Endothelial cell of umbilical vein (primary cell): ENCODE data around the gene MYH14. TPM values are rescaled to one million over a fixed set of nuclear protein-coding genes. Genes with fewer than 3 reads are reported as not detected.

Experiments
- BruUV-seq: library from RNA; stranded (reverse); fragments of 400-500 nt; replicated peaks from 2 replicates; lab custom pipeline; 2021; lab: Mats Ljungman, UMichigan
- CTCF ChIA-PET: fragments of 300-600, 350-600 bp; sonication (Branson Sonifier 250); formaldehyde crosslinking; loops from one replicate; lab custom pipeline; 2021; ENCODE audit warnings: antibody characterized with exemption, inconsistent platforms; lab: Charles Lee
- POLR2A ChIA-PET: fragments of 300-600, 350-600 bp; sonication (Branson Sonifier 250); formaldehyde crosslinking; loops from one replicate; lab custom pipeline; 2021; ENCODE audit warnings: antibody characterized with exemption, inconsistent platforms; lab: Charles Lee
- DNase-seq: peaks from one replicate; pipeline ENCODE4 v3.0.0-alpha.2; 2011; ENCODE audit warnings: low read depth, low spot score
- FAIRE-seq: peaks from 2 replicates; lab custom pipeline; 2011; peaks lifted over from hg19 to GRCh38; lab: Jason Lieb, UNC
- H2AFZ ChIP-seq: 2 replicates; pipeline ENCODE4 v1.6.0; 2012; ENCODE audit warnings: low read depth, low read length, control low read depth, inconsistent platforms
- H3K27ac ChIP-seq: 2 replicates; pipeline ENCODE4 v1.5.1; 2011; ENCODE audit warnings: low read depth, mild to moderate bottlenecking, control low read depth, low read length, moderate library complexity; ENCODE audit not compliant: insufficient read depth
- H3K27me3 ChIP-seq, 2 experiments: 2 replicates each; pipeline versions ENCODE4 v1.6.0 to v1.6.1; 2011; ENCODE audit warnings: low read length in 2 of 2, mixed read lengths in 1 of 2; ENCODE audit not compliant: control insufficient read depth in 2 of 2, insufficient read depth in 2 of 2
- H3K36me3 ChIP-seq, 2 experiments: 2 replicates in 1 of 2; 3 replicates in 1 of 2; pipeline ENCODE4 v1.5.1; 2011; ENCODE audit warnings: low read length in 2 of 2, mild to moderate bottlenecking in 1 of 2, moderate library complexity in 1 of 2; ENCODE audit not compliant: control insufficient read depth in 2 of 2, insufficient read depth in 2 of 2; ENCODE audit errors: extremely low read depth in 1 of 2
- H3K4me1 ChIP-seq: 3 replicates; pipeline ENCODE4 v1.5.1; 2011; ENCODE audit warnings: mild to moderate bottlenecking, low read length; ENCODE audit not compliant: control insufficient read depth, insufficient read depth; ENCODE audit errors: extremely low read depth
- H3K4me2 ChIP-seq: 2 replicates; pipeline ENCODE4 v1.6.1; 2011; ENCODE audit warnings: low read length, control low read depth, mixed read lengths; ENCODE audit not compliant: insufficient read depth
- H3K4me3 ChIP-seq, 3 experiments: fragments of 200-600 bp in 1 of 3; sonication (generic), shearing (Covaris generic) in 1 of 3; replicated peaks in 1 of 3; 2 replicates each; pipeline ENCODE4 v1.5.1; 2011 to 2016; ENCODE audit warnings: control low read depth in 3 of 3, low read length in 3 of 3, mild to moderate bottlenecking in 2 of 3, inconsistent platforms in 1 of 3, low read depth in 1 of 3, moderate library complexity in 1 of 3; ENCODE audit not compliant: insufficient read depth in 1 of 3
- H3K79me2 ChIP-seq: 2 replicates; pipeline ENCODE4 v1.6.0; 2012; ENCODE audit warnings: low read length, inconsistent platforms; ENCODE audit not compliant: control insufficient read depth, insufficient read depth
- H3K9ac ChIP-seq: replicated peaks from 2 replicates; pipeline ENCODE3; 2011; ENCODE audit warnings: low read length, control low read depth; ENCODE audit not compliant: insufficient read depth; ENCODE audit errors: extremely low read depth
- H3K9me1 ChIP-seq: replicated peaks from 3 replicates; pipeline ENCODE4 v1.6.0; 2011; ENCODE audit warnings: mild to moderate bottlenecking, low read length; ENCODE audit not compliant: control insufficient read depth, insufficient read depth; ENCODE audit errors: extremely low read depth
- H3K9me3 ChIP-seq: replicated peaks from 2 replicates; pipeline ENCODE4 v1.5.1; 2012; ENCODE audit warnings: low read length, inconsistent platforms; ENCODE audit not compliant: control insufficient read depth, insufficient read depth
- H4K20me1 ChIP-seq: replicated peaks from 2 replicates; pipeline ENCODE3; 2011; ENCODE audit warnings: mild to moderate bottlenecking, low read length; ENCODE audit not compliant: control insufficient read depth, insufficient read depth; ENCODE audit errors: extremely low read depth
- EZH2 ChIP-seq: IDR thresholded peaks from 2 replicates; pipeline ENCODE4 v1.6.1; 2012; ENCODE audit warnings: borderline replicate concordance, low read depth, mild to moderate bottlenecking, moderate library complexity, low read length, inconsistent platforms; ENCODE audit not compliant: severe bottlenecking
- FOS ChIP-seq: IDR thresholded peaks from 2 replicates; pipeline ENCODE4 v1.6.1; 2011; ENCODE audit warnings: mild to moderate bottlenecking, low read length, moderate library complexity, borderline replicate concordance; ENCODE audit not compliant: insufficient read depth
- GATA2 ChIP-seq: IDR thresholded peaks from 2 replicates; pipeline ENCODE4 v1.7.0; 2011; ENCODE audit warnings: low read depth, mild to moderate bottlenecking, moderate library complexity, mixed read lengths, low read length; ENCODE audit not compliant: insufficient read length, insufficient read depth
- JUN ChIP-seq: IDR thresholded peaks from 2 replicates; pipeline ENCODE4 v1.6.1; 2011; ENCODE audit warnings: borderline replicate concordance, low read depth; ENCODE audit not compliant: insufficient read length, insufficient read depth
- MYC ChIP-seq: IDR thresholded peaks from one replicate; pipeline ENCODE4 v1.6.1; 2011; ENCODE audit warnings: mild to moderate bottlenecking, low read depth, low read length
- POLR2A ChIP-seq: IDR thresholded peaks from 2 replicates; pipeline ENCODE4 v1.6.1; 2012; ENCODE audit warnings: low read depth, mild to moderate bottlenecking, control low read depth, low read length
- POLR2AphosphoS5 ChIP-seq: IDR thresholded peaks from 2 replicates; pipeline ENCODE4 v1.6.1; 2012; ENCODE audit warnings: low read depth, mild to moderate bottlenecking, control low read depth, low read length, moderate library complexity; ENCODE audit not compliant: insufficient read depth
- dilution Hi-C: fragments of 300-500 bp; cut with MboI; formaldehyde crosslinking; loops from one replicate; pipeline ENCODE4 v1.15.0; 2019; ENCODE audit warnings: low sequenced_read_pairs; ENCODE audit not compliant: extremely low pct_ligation_motif_present
- intact Hi-C: fragments of 100-400 bp; cut with micrococcal nuclease; formaldehyde crosslinking; loops from one replicate; pipeline ENCODE4 v1.10.0; 2022
- polyA plus RNA-seq, 4 experiments: library from polyadenylated mRNA; depleted of rRNA in 3 of 4; stranded (reverse) in 3 of 4; unstranded in 1 of 4; fragments of >200 nt; gene quantifications; 2 replicates each; pipeline versions ENCODE4 v1.2.1 to v1.2.3, GENCODE V29; 2011 to 2012; ENCODE audit warnings: missing spikeins in 1 of 4
- total RNA-seq: library from RNA; stranded (reverse); gene quantifications from 2 replicates; pipeline ENCODE4 v1.2.3, GENCODE V29; 2021
- TF ChIP-seq, protein P1 (sequence below), 2 donors: IDR thresholded peaks; 1 replicate in 1 of 2; 2 replicates in 1 of 2; pipeline ENCODE4 v1.5.1; 2011; ENCODE audit warnings: low read length in 2 of 2, mild to moderate bottlenecking in 2 of 2, moderate library complexity in 2 of 2, control low read depth in 1 of 2, inconsistent platforms in 1 of 2, low read depth in 1 of 2; ENCODE audit not compliant: insufficient read depth in 1 of 2; ENCODE audit errors: extremely low read depth in 1 of 2
- TF ChIP-seq, protein P2 (sequence below): IDR thresholded peaks from 2 replicates; pipeline ENCODE4 v1.6.1; 2011; ENCODE audit not compliant: insufficient read depth, insufficient read length

The MYH14 gene
- total and polyA plus RNA-seq, 2 donors (not counting 3 experiments of a cell fraction or from before 2014, with no cell fraction given) = 0.13 TPM; not detected in 1

DNA sequence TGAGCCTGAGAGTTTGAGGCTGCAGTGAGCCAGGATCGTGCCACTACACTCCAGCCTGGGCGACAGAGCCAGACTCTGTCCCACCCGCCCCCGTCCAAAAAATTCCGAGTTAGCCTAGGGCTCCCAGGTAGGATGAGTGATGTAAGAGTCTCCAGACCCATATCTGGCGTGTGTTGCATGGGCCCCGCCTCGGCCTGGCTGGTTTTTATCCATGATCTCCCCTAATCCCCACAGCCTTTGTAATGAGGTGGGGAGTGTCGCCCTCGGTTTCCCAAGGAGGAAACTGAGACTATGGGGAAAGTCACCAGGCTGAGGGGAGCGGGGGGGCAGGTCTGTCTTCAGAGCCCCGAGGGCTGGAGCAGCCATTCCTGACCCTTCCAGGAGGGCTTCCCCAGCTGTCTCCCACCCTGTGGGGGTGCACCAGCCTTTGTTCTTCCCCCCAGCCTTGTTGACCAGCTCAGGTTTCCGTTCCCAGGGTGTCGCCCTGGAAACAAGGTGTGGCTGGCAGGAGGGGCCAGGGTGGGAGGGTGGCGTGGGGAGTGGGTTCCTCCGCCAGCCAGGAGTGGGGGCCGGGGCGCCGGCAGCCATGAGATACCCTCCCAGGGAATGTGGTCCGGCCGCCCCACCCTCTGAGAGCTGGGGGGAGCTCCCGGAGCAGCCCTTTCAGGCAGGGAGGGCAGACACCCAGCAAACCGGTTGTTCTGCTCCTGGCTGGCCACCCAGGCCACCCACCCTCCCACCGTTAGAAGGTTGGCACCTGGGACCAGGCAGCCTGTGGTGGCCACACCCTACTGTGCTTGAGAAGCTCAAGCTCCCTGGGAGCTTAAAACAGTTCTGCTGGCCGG lies 11.5 kb downstream of the MYH14 start:
- H3K4me1 ChIP-seq = no peaks in the 10 kb centered on the region
- CTCF ChIA-PET = no interaction called here
- H3K9me1 ChIP-seq = no peaks in the 10 kb centered on the region
- H3K36me3 ChIP-seq = no peaks in the 10 kb centered on the region
- POLR2A ChIA-PET = no interaction called here
- dilution Hi-C loops (no loop called here), intact Hi-C loops (no loop called here)
- DNase-seq = no peak
- H3K79me2 ChIP-seq = no peaks in the 10 kb centered on the region
- TF ChIP-seq GATA2 (no peak), EZH2 (no peak), POLR2AphosphoS5 (no peak), POLR2A (no peak), JUN (no peak), MYC (no peak), FOS (no peak)
- TF ChIP-seq, protein P1, sequence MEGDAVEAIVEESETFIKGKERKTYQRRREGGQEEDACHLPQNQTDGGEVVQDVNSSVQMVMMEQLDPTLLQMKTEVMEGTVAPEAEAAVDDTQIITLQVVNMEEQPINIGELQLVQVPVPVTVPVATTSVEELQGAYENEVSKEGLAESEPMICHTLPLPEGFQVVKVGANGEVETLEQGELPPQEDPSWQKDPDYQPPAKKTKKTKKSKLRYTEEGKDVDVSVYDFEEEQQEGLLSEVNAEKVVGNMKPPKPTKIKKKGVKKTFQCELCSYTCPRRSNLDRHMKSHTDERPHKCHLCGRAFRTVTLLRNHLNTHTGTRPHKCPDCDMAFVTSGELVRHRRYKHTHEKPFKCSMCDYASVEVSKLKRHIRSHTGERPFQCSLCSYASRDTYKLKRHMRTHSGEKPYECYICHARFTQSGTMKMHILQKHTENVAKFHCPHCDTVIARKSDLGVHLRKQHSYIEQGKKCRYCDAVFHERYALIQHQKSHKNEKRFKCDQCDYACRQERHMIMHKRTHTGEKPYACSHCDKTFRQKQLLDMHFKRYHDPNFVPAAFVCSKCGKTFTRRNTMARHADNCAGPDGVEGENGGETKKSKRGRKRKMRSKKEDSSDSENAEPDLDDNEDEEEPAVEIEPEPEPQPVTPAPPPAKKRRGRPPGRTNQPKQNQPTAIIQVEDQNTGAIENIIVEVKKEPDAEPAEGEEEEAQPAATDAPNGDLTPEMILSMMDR (IDR thresholded peaks at IDR 0.05; ENCODE audit: extremely low read depth in 1 of 2, insufficient read depth in 1 of 2, low read depth in 1 of 2, low read length in 2 of 2) = no peak
- TF ChIP-seq, protein P2, sequence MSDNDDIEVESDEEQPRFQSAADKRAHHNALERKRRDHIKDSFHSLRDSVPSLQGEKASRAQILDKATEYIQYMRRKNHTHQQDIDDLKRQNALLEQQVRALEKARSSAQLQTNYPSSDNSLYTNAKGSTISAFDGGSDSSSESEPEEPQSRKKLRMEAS = no peak
- H3K4me2 ChIP-seq = no peak overlapping the region
- no peak overlapping the region for H3K4me3 ChIP-seq
- no peaks in the 10 kb centered on the region for H3K27me3 ChIP-seq
- H3K9ac ChIP-seq = no peak overlapping the region
- H3K9me3 ChIP-seq = no peaks in the 10 kb centered on the region
- H4K20me1 ChIP-seq = no peaks in the 10 kb centered on the region
- BruUV-seq = no TSS peak
- no peak overlapping the region for H3K27ac ChIP-seq
- no peak for FAIRE-seq
- H2AFZ ChIP-seq = no peak overlapping the region
